Bronchial epithelial cell (primary cell): ENCODE data around the gene ELAC1. TPM values are rescaled to one million over a fixed set of nuclear protein-coding genes. Genes with fewer than 3 reads are reported as not detected.

Experiments used
- DNase-seq: peaks from one replicate; pipeline ENCODE4 v3.0.0-alpha.2; 2010; ENCODE audit warnings: low read depth
- FAIRE-seq: peaks from 2 replicates; lab custom pipeline; 2011; peaks lifted over from hg19 to GRCh38; lab: Jason Lieb, UNC
- H3K27me3 ChIP-seq: 2 replicates; pipeline ENCODE4 v1.5.1; 2011; ENCODE audit warnings: low read length; ENCODE audit not compliant: control insufficient read depth, insufficient read depth
- H3K36me3 ChIP-seq: 2 replicates; pipeline ENCODE4 v1.5.1; 2011; ENCODE audit warnings: low read length; ENCODE audit not compliant: control insufficient read depth, insufficient read depth
- H3K4me3 ChIP-seq: 2 replicates; pipeline ENCODE4 v1.5.1; 2011; ENCODE audit warnings: mild to moderate bottlenecking, low read depth, low read length, control low read depth
- CTCF ChIP-seq: IDR thresholded peaks from 2 replicates; pipeline ENCODE4 v1.5.1; 2011; ENCODE audit warnings: mild to moderate bottlenecking, moderate library complexity, low read length, control low read depth, inconsistent platforms; ENCODE audit not compliant: insufficient read depth, severe bottlenecking
- total RNA-seq: library from RNA; depleted of rRNA; stranded (reverse); fragments of >200 nt; gene quantifications from 2 replicates; pipeline ENCODE4 v1.2.1, GENCODE V29; 2014

ELAC1 gene
- total RNA-seq, 1 donor from 2014 or later: 2.6 TPM

GRCh38 chr18:51030537-51031258 lies 62.9 kb downstream of the ELAC1 start:
- no peaks in the 10 kb centered on the region for H3K36me3 ChIP-seq
- DNase-seq (no peak), FAIRE-seq (peak; percentile 73)
- TF ChIP-seq CTCF: no peak
- peak overlapping the region; percentile 76 for H3K4me3 ChIP-seq
- H3K27me3 ChIP-seq: no peaks in the 10 kb centered on the region

GRCh38 chr18:51032193-51032592 lies 64.4 kb downstream of the ELAC1 start:
- Histone ChIP-seq H3K4me3 (no peak overlapping the region), H3K27me3 (no peaks in the 10 kb centered on the region), H3K36me3 (no peaks in the 10 kb centered on the region)
- no peak for TF ChIP-seq CTCF
- FAIRE-seq: no peak
- DNase-seq: no peak

GRCh38 chr18:51037230-51037629 lies 69.4 kb downstream of the ELAC1 start:
- DNase-seq (no peak), FAIRE-seq (no peak)
- Histone ChIP-seq H3K27me3 (no peaks in the 10 kb centered on the region), H3K36me3 (no peaks in the 10 kb centered on the region), H3K4me3 (no peak overlapping the region)
- TF ChIP-seq CTCF: no peak

Other genes starting within 250 kb of the ELAC1 start
- not detected in 2 replicates for gene MRO, start 148.0 kb upstream of the ELAC1 start, total RNA-seq
- 70.7 and 85.0 TPM in 2 replicates for gene ME2, start 88.9 kb upstream of the ELAC1 start, total RNA-seq
- 43.7 and 64.5 TPM in 2 replicates for gene SMAD4, start 62.2 kb downstream of the ELAC1 start, total RNA-seq
- gene MEX3C, start 229.6 kb downstream of the ELAC1 start, total RNA-seq: 40.0 and 41.2 TPM in 2 replicates